ENCODE results near the gene GOLGA1.
"Not testable (repeated sequence)": the region's sequence is repeated elsewhere in the genome, so short reads cannot be mapped to it uniquely, and the experiment has no call there.

Gene GOLGA1

GRCh38 chr9:124934290-124934689, 6.6 kb downstream of the GOLGA1 start:
- no peak for DNase-seq

GRCh38 chr9:124932333-124932732, 8.6 kb downstream of the GOLGA1 start:
- DNase-seq: no peak

GRCh38 chr9:124929464-124929863, 11.4 kb downstream of the GOLGA1 start:
- DNase-seq: no peak

GRCh38 chr9:124928116-124928515, 12.8 kb downstream of the GOLGA1 start:
- DNase-seq: no peak

- not testable (repeated sequence) for DNase-seq
Measured at GRCh38 chr9:124920394-124920793, 20.5 kb downstream of the GOLGA1 start.

GRCh38 chr9:124914753-124915405, 26.0 kb downstream of the GOLGA1 start:
- no peak for DNase-seq

- DNase-seq: no peak
Measured at GRCh38 chr9:124913378-124913777, 27.5 kb downstream of the GOLGA1 start.

GRCh38 chr9:124911766-124912165, 29.1 kb downstream of the GOLGA1 start:
- no peak for DNase-seq

- no peak for DNase-seq
Measured at GRCh38 chr9:124908098-124908497, 32.8 kb downstream of the GOLGA1 start.

- DNase-seq: no peak
Measured at GRCh38 chr9:124906966-124907365, 33.9 kb downstream of the GOLGA1 start.

- no peak for DNase-seq
Measured at GRCh38 chr9:124899845-124900244, 41.0 kb downstream of the GOLGA1 start.

- no peak for DNase-seq
Measured at GRCh38 chr9:124897570-124898460, 43.1 kb downstream of the GOLGA1 start.

- DNase-seq: peak in 1 of 2 donors; percentile 22
Measured at GRCh38 chr9:124894741-124895170, 46.1 kb downstream of the GOLGA1 start.

- no peak for DNase-seq
Measured at GRCh38 chr9:124894035-124894740, 46.7 kb downstream of the GOLGA1 start.

- no peak for DNase-seq
Measured at GRCh38 chr9:124890179-124890578, 50.7 kb downstream of the GOLGA1 start.

- no peak for DNase-seq
Measured at GRCh38 chr9:124889006-124889405, 51.9 kb downstream of the GOLGA1 start.

- DNase-seq: no peak
Measured at GRCh38 chr9:124887832-124888231, 53.1 kb downstream of the GOLGA1 start.

GRCh38 chr9:124886866-124887492, 53.9 kb downstream of the GOLGA1 start:
- no peak for DNase-seq

- no peak for DNase-seq
Measured at GRCh38 chr9:124886461-124886860, 54.4 kb downstream of the GOLGA1 start.

- DNase-seq: no peak
Measured at GRCh38 chr9:124885551-124885950, 55.3 kb downstream of the GOLGA1 start.

GRCh38 chr9:124884376-124884775, 56.5 kb downstream of the GOLGA1 start:
- DNase-seq: no peak

GRCh38 chr9:124882231-124882630, 58.7 kb downstream of the GOLGA1 start:
- DNase-seq: no peak

- no peak for DNase-seq
Measured at GRCh38 chr9:124881138-124881743, 59.6 kb downstream of the GOLGA1 start.
